Astrocyte (in vitro differentiated cells and primary cell): ENCODE results near the gene ATP2A2.

Experiments
- EZH2 ChIP-seq: IDR thresholded peaks from 2 replicates; pipeline ENCODE4 v1.6.1; 2012; ENCODE audit warnings: mild to moderate bottlenecking, low read length, inconsistent platforms; ENCODE audit not compliant: insufficient read depth
- TF ChIP-seq, protein P1 (sequence below): IDR thresholded peaks from 2 replicates; pipeline ENCODE4 v1.5.1; 2011; ENCODE audit warnings: low read depth, mild to moderate bottlenecking, inconsistent platforms, low read length, moderate library complexity; ENCODE audit not compliant: insufficient read depth

DNA sequence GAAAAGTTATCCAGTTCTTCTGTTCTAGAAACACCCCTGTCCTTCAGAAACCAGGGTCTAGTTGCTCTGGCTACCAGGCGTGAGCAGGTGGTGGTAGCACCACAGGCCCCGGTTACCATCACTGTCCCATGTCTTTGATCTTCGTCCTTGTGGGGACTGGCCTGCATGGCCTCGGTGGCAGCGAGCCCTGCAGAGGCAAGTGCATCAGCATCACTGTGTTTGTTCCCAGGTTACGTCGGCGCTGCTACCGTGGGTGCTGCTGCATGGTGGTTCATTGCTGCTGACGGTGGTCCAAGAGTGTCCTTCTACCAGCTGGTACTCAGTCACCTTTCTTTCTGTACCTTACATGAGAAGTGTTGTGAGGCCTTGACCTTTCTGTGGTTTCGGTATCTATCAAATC, 63.6 kb downstream of the ATP2A2 start:
- TF ChIP-seq, protein P1, sequence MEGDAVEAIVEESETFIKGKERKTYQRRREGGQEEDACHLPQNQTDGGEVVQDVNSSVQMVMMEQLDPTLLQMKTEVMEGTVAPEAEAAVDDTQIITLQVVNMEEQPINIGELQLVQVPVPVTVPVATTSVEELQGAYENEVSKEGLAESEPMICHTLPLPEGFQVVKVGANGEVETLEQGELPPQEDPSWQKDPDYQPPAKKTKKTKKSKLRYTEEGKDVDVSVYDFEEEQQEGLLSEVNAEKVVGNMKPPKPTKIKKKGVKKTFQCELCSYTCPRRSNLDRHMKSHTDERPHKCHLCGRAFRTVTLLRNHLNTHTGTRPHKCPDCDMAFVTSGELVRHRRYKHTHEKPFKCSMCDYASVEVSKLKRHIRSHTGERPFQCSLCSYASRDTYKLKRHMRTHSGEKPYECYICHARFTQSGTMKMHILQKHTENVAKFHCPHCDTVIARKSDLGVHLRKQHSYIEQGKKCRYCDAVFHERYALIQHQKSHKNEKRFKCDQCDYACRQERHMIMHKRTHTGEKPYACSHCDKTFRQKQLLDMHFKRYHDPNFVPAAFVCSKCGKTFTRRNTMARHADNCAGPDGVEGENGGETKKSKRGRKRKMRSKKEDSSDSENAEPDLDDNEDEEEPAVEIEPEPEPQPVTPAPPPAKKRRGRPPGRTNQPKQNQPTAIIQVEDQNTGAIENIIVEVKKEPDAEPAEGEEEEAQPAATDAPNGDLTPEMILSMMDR = no peak
- no peak for TF ChIP-seq EZH2
